Gastrocnemius medialis (tissue), 4 donors: ENCODE results near the gene LRRTM1.

Experiments
- CTCF ChIP-seq, 5 experiments: fragments of 450-650 bp in 3 of 5; fragments of 200-600 bp in 2 of 5; sonication (generic) in 2 of 5; IDR thresholded peaks in 4 of 5; conservative IDR thresholded peaks in 1 of 5; 1 replicate in 4 of 5; 2 replicates in 1 of 5; pipeline ENCODE4 v1.5.1; 2016 to 2019; ENCODE audit warnings: antibody characterized with exemption in 5 of 5, mild to moderate bottlenecking in 3 of 5, moderate library complexity in 3 of 5
- POLR2A ChIP-seq, 2 donors: fragments of 450-650 bp; IDR thresholded peaks; one replicate each; pipeline ENCODE4 v1.6.1; 2017; ENCODE audit warnings: antibody characterized with exemption in 2 of 2, mild to moderate bottlenecking in 2 of 2, moderate library complexity in 2 of 2

GRCh38 chr2:80351231-80351630 is 46.7 kb upstream of the LRRTM1 start:
- TF ChIP-seq CTCF (IDR thresholded peaks at IDR 0.05 in 4 of 5, conservative IDR thresholded peaks at IDR 0.05 in 1 of 5) (no peak), POLR2A (IDR thresholded peaks at IDR 0.05) (no peak)
